HCT116 (cell line): ENCODE measurements around the gene CFAP107. TPM values are rescaled to one million over a fixed set of nuclear protein-coding genes. Genes with fewer than 3 reads are reported as not detected.

Experiments
- ATAC-seq: fragments of 200-7000 bp; cut with Tn5 transposase; 2 replicates; pipeline ENCODE4 v1.9.1; 2020; ENCODE audit warnings: mild to moderate bottlenecking, moderate library complexity
- BruUV-seq: library from RNA; stranded (reverse); fragments of 400-500 nt; replicated peaks from 2 replicates; lab custom pipeline; 2021; lab: Mats Ljungman, UMichigan
- CTCF ChIA-PET: fragments of 300-600 bp; sonication (Branson Sonifier 250); formaldehyde crosslinking; loops from one replicate; lab custom pipeline; 2021; ENCODE audit warnings: antibody characterized with exemption; lab: Charles Lee
- POLR2A ChIA-PET: fragments of 300-600, 350-600 bp; sonication (Branson Sonifier 250); formaldehyde crosslinking; loops from one replicate; lab custom pipeline; 2021; ENCODE audit warnings: antibody characterized with exemption; lab: Charles Lee
- RAD21 ChIA-PET, 2 experiments: fragments of 300-600 bp; sonication (Branson Sonifier 250); formaldehyde crosslinking; loops; one replicate each; lab custom pipeline; 2023; ENCODE audit warnings: low total read pairs in 2 of 2; ENCODE audit not compliant: uncharacterized antibody in 2 of 2, unreplicated experiment in 2 of 2, low non-redundant PET in 1 of 2; lab: Charles Lee
- DNase-seq: peaks from one replicate; pipeline ENCODE4 v3.0.0-alpha.2; 2010; ENCODE audit warnings: low read depth, low spot score
- H2AFZ ChIP-seq: fragments of 200-600 bp; shearing (Covaris generic), sonication (generic); 2 replicates; pipeline ENCODE4 v1.6.1; 2017; ENCODE audit warnings: low read depth, mixed run types, mixed read lengths, antibody characterized with exemption, low read length; ENCODE audit not compliant: poor library complexity, severe bottlenecking
- H3K27ac ChIP-seq: 2 replicates; pipeline ENCODE4 v1.5.1; 2012; ENCODE audit warnings: low read depth, low read length
- H3K27me3 ChIP-seq: fragments of 200-600 bp; sonication (generic); 2 replicates; pipeline ENCODE4 v1.6.1; 2016; ENCODE audit warnings: mixed run types, low read length, mixed read lengths; ENCODE audit not compliant: insufficient read depth
- H3K36me3 ChIP-seq, 2 experiments: fragments of 200-500 bp in 1 of 2; fragments of 200-600 bp in 1 of 2; sonication (Bioruptor generic) in 1 of 2; sonication (generic) in 1 of 2; 2 replicates each; pipeline versions ENCODE4 v1.5.1 to v1.6.1; 2014 to 2016; ENCODE audit warnings: low read length in 2 of 2, inconsistent platforms in 1 of 2, mixed read lengths in 1 of 2, mixed run types in 1 of 2; ENCODE audit not compliant: insufficient read depth in 2 of 2, control insufficient read depth in 1 of 2
- H3K4me1 ChIP-seq, 2 experiments: fragments of 200-600 bp in 1 of 2; sonication (generic) in 1 of 2; 2 replicates each; pipeline versions ENCODE4 v1.5.1 to v1.6.1; 2012 to 2017; ENCODE audit warnings: low read length in 2 of 2, inconsistent platforms in 1 of 2, mild to moderate bottlenecking in 1 of 2, mixed read lengths in 1 of 2, mixed run types in 1 of 2, moderate library complexity in 1 of 2; ENCODE audit not compliant: insufficient read depth in 2 of 2, control insufficient read depth in 1 of 2
- H3K4me2 ChIP-seq: fragments of 200-600 bp; sonication (generic); 2 replicates; pipeline ENCODE4 v1.6.1; 2017; ENCODE audit warnings: mixed run types, low read length, mixed read lengths
- H3K4me3 ChIP-seq, 2 experiments: fragments of 200-600 bp in 1 of 2; sonication (generic) in 1 of 2; replicated peaks in 1 of 2; 2 replicates each; pipeline ENCODE4 v1.5.1; 2011 to 2016; ENCODE audit warnings: low read length in 2 of 2, control low read depth in 1 of 2, low read depth in 1 of 2, mild to moderate bottlenecking in 1 of 2, mixed read lengths in 1 of 2, mixed run types in 1 of 2
- H3K79me2 ChIP-seq: fragments of 200-600 bp; sonication (generic); 2 replicates; pipeline ENCODE4 v1.6.1; 2017; ENCODE audit warnings: mild to moderate bottlenecking, mixed run types, low read length, moderate library complexity, mixed read lengths; ENCODE audit not compliant: insufficient read depth
- H3K9ac ChIP-seq: fragments of 200-600 bp; sonication (generic); 2 replicates; pipeline ENCODE4 v1.6.1; 2016; ENCODE audit warnings: low read length, mixed read lengths
- H3K9me2 ChIP-seq: fragments of 200-600 bp; sonication (generic), shearing (Covaris generic); 2 replicates; pipeline ENCODE4 v1.6.1; 2017; ENCODE audit warnings: mixed run types, mild to moderate bottlenecking, moderate library complexity; ENCODE audit not compliant: insufficient read depth
- H3K9me3 ChIP-seq, 2 experiments: fragments of 200-500 bp in 1 of 2; fragments of 200-600 bp in 1 of 2; sonication (Bioruptor generic) in 1 of 2; sonication (generic) in 1 of 2; 2 replicates each; pipeline ENCODE4 v1.6.1; 2014 to 2017; ENCODE audit warnings: low read length in 2 of 2, mixed read lengths in 2 of 2, inconsistent platforms in 1 of 2, low read depth in 1 of 2, mild to moderate bottlenecking in 1 of 2, mixed run types in 1 of 2, moderate library complexity in 1 of 2; ENCODE audit not compliant: control insufficient read depth in 1 of 2, insufficient read depth in 1 of 2
- H4K20me1 ChIP-seq: fragments of 200-600 bp; sonication (generic), shearing (Covaris generic); 2 replicates; pipeline ENCODE4 v1.6.1; 2017; ENCODE audit warnings: mixed run types, mild to moderate bottlenecking, moderate library complexity; ENCODE audit not compliant: insufficient read depth
- CTCF ChIP-seq, 3 experiments: fragments of 200-600 bp in 1 of 3; sonication (generic) in 1 of 3; IDR thresholded peaks in 2 of 3; conservative IDR thresholded peaks in 1 of 3; 2 replicates each; pipeline ENCODE4 v1.5.1; 2012 to 2017; ENCODE audit warnings: low read depth in 2 of 3, low read length in 2 of 3, antibody characterized with exemption in 1 of 3, borderline replicate concordance in 1 of 3, control low read depth in 1 of 3, mild to moderate bottlenecking in 1 of 3, mixed read lengths in 1 of 3, mixed run types in 1 of 3, moderate library complexity in 1 of 3; ENCODE audit not compliant: insufficient read depth in 1 of 3
- intact Hi-C: fragments of 100-400 bp; cut with micrococcal nuclease; formaldehyde crosslinking; loops from 2 replicates; pipeline ENCODE4 v1.10.0; 2022
- total RNA-seq: library from RNA; stranded (reverse); gene quantifications from one replicate; pipeline ENCODE4 v1.2.1, GENCODE V29; 2021; ENCODE audit not compliant: unreplicated experiment

The CFAP107 gene
- total RNA-seq, 1 experiment from 2014 or later: not detected

DNA sequence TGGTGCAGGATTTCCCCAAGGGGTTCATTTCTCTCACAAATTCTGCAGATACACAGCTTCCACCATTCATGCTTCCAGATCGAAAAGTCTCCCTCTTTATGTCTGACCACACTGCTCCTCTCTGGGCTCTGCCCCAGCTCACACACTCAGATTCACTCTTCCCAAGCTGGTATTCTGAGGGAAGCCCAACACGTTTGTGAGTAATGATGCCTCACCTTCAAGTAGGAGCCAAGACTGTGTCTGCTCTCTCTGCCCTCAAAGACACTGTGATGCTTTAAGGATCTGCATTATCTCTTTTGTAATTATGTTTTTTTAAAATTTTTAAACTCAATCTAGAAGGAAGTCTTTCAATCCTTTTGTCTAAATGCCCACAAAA is 65.4 kb downstream of the CFAP107 start:
- H3K9ac ChIP-seq: no peak overlapping the region
- ATAC-seq (no peak), DNase-seq (no peak)
- H3K4me1 ChIP-seq: no peaks in the 10 kb centered on the region
- POLR2A ChIA-PET: no interaction called here
- CTCF ChIA-PET: no interaction called here
- no peaks in the 10 kb centered on the region for H3K36me3 ChIP-seq
- no peak overlapping the region for H2AFZ ChIP-seq
- H3K79me2 ChIP-seq: no peaks in the 10 kb centered on the region
- TF ChIP-seq CTCF (IDR thresholded peaks at IDR 0.05 in 2 of 3, conservative IDR thresholded peaks at IDR 0.05 in 1 of 3; ENCODE audit: borderline replicate concordance in 1 of 3, insufficient read depth in 1 of 3, low read depth in 2 of 3, low read length in 2 of 3): no peak
- RAD21 ChIA-PET: no interaction called here
- BruUV-seq: no TSS peak
- H4K20me1 ChIP-seq: no peaks in the 10 kb centered on the region
- intact Hi-C loops: no loop called here
- no peaks in the 10 kb centered on the region for H3K9me2 ChIP-seq
- 0 out of 2 replicates have a peak, but pooled peaks cover 7% of the 10 kb centered on the region for H3K27me3 ChIP-seq
- no peak overlapping the region for H3K27ac ChIP-seq
- no peaks in the 10 kb centered on the region for H3K9me3 ChIP-seq
- H3K4me2 ChIP-seq: no peak overlapping the region
- no peak overlapping the region for H3K4me3 ChIP-seq

Other genes starting within 250 kb of the CFAP107 start
- 87.0 TPM for gene DHRS3, start 128.0 kb upstream of the CFAP107 start, total RNA-seq
- gene AADACL4, start 102.1 kb upstream of the CFAP107 start, total RNA-seq: not detected
- not detected for gene AADACL3, start 30.1 kb upstream of the CFAP107 start, total RNA-seq
- not detected for gene PRAMEF12, start 27.5 kb downstream of the CFAP107 start, total RNA-seq
- gene PRAMEF1, start 45.2 kb downstream of the CFAP107 start, total RNA-seq: not detected
- gene PRAMEF11, start 85.2 kb downstream of the CFAP107 start, total RNA-seq: not detected
- gene HNRNPCL1, start 102.5 kb downstream of the CFAP107 start, total RNA-seq: not detected
- not detected for gene PRAMEF2, start 110.9 kb downstream of the CFAP107 start, total RNA-seq
- not detected for gene PRAMEF4, start 140.0 kb downstream of the CFAP107 start, total RNA-seq
- not detected for gene PRAMEF10, start 152.1 kb downstream of the CFAP107 start, total RNA-seq
- not detected for gene PRAMEF7, start 170.4 kb downstream of the CFAP107 start, total RNA-seq
- gene PRAMEF6, start 201.4 kb downstream of the CFAP107 start, total RNA-seq: not detected